ENCODE measurements around the gene BUD23. TPM values are rescaled to one million over a fixed set of nuclear protein-coding genes. Genes with fewer than 3 reads are reported as not detected.

BUD23 gene, protein sequence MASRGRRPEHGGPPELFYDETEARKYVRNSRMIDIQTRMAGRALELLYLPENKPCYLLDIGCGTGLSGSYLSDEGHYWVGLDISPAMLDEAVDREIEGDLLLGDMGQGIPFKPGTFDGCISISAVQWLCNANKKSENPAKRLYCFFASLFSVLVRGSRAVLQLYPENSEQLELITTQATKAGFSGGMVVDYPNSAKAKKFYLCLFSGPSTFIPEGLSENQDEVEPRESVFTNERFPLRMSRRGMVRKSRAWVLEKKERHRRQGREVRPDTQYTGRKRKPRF
- total RNA-seq, result 60.1 and 64.6 TPM in 2 replicates
- 49.0 and 62.1 TPM in 2 replicates for polyA plus RNA-seq
- 79.4 and 83.1 TPM in 2 replicates for polyA plus RNA-seq (2011; cell fraction: cytosol; rRNA removed)
- polyA plus RNA-seq (2011; cell fraction: nucleus; rRNA removed), result 62.8 and 64.4 TPM in 2 replicates
- polyA plus RNA-seq (2012), result 47.5 and 63.8 TPM in 2 replicates
- polyA minus RNA-seq, result 39.2 and 43.2 TPM in 2 replicates
- polyA minus RNA-seq (2011; cell fraction: cytosol; rRNA and poly(A)+ RNA removed), result 33.0 TPM
- 13.5 and 15.8 TPM in 2 replicates for polyA minus RNA-seq (2011; cell fraction: nucleus; rRNA and poly(A)+ RNA removed)
- Bru-seq, nascent RNA, result percentile 69 among the genes with signal in this experiment
- percentile 82 among the genes with signal in this experiment for BruChase-seq, experiment 1, labeled RNA remaining after a 6-hour chase
- percentile 87 among the genes with signal in this experiment for BruChase-seq, experiment 2, labeled RNA remaining after a 2-hour chase
- long read RNA-seq, transcript BUD23-215 (2 exons, 3,886 nt), result minor isoform, 13 of 268 reads
- long read RNA-seq, transcript BUD23-201 (12 exons, 1,230 nt), result major isoform, 203 of 268 reads
- long read RNA-seq, partial matches to known transcripts, result 1 of 268 reads
- long read RNA-seq, other reads (novel, unspliced or antisense), result 48 of 268 reads

DNA sequence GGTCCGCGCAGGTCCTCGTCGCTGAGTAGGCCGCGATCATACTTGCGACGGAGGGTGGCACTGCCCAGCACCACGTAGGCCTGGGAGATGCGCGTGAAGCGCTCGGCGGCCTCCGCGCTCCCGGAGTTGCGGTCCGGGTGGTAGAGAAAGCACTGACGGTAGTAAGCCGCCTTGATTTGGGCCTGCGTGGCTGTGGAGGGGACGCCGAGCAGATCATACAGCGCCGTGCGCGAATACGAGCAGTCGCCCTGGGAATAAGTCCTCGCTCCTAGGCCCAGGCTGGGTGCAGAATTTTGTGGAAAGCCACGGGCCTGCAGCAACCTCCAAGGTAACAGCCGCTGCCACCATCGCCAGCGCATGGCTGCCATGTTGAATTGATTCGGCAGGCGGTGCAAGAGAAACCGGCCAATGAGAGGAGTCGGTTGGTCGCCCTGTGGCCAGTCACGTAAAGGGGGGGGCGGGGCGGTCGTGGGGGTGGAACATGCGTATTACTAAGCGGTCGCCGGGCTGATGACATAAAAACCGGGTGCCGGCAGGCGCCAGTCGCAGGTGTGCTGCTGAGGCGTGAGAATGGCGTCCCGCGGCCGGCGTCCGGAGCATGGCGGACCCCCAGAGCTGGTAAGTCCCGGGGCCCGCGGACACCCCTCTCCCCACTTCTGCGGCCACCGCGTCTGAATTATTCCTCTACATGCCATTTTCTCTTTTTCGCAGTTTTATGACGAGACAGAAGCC lies at the start of gene BUD23, which contains the start of gene DNAJC30:
Gene BUD23, plus strand, starts transcription at position 542 of the 732 bp plus-strand sequence. Its CDS starts 29 bp downstream, at position 571.
Gene DNAJC30, minus strand, starts transcription at position 398 of the 732 bp plus-strand sequence. Its CDS starts 30 bp downstream, at position 368.
- TSS peak; percentile 52 for BruUV-seq (replicated peaks)
- peak within 1 kb of the TSS; percentile 65 to 88 (median 81) for H3K4me3 ChIP-seq (replicated peaks in 1 of 3; ENCODE audit: insufficient read depth in 1 of 3, low read depth in 1 of 3, low read length in 3 of 3)
- no peaks in the 10 kb centered on the region for H3K9me1 ChIP-seq (replicated peaks; ENCODE audit: control insufficient read depth, extremely low read depth, insufficient read depth, low read length)
- H3K27ac ChIP-seq (ENCODE audit: insufficient read depth, low read depth, low read length), result peak within 1 kb of the TSS; percentile 77
- TF ChIP-seq, protein P1, sequence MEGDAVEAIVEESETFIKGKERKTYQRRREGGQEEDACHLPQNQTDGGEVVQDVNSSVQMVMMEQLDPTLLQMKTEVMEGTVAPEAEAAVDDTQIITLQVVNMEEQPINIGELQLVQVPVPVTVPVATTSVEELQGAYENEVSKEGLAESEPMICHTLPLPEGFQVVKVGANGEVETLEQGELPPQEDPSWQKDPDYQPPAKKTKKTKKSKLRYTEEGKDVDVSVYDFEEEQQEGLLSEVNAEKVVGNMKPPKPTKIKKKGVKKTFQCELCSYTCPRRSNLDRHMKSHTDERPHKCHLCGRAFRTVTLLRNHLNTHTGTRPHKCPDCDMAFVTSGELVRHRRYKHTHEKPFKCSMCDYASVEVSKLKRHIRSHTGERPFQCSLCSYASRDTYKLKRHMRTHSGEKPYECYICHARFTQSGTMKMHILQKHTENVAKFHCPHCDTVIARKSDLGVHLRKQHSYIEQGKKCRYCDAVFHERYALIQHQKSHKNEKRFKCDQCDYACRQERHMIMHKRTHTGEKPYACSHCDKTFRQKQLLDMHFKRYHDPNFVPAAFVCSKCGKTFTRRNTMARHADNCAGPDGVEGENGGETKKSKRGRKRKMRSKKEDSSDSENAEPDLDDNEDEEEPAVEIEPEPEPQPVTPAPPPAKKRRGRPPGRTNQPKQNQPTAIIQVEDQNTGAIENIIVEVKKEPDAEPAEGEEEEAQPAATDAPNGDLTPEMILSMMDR (IDR thresholded peaks at IDR 0.05; ENCODE audit: extremely low read depth in 1 of 2, insufficient read depth in 1 of 2, low read depth in 1 of 2, low read length in 2 of 2), result no peak
- TF ChIP-seq EZH2 (IDR thresholded peaks at IDR 0.05; ENCODE audit: borderline replicate concordance, low read depth, low read length, severe bottlenecking), result no peak
- TF ChIP-seq JUN (IDR thresholded peaks at IDR 0.05; ENCODE audit: borderline replicate concordance, insufficient read depth, insufficient read length, low read depth), result no peak
- peak; percentile 93 for TF ChIP-seq POLR2A (IDR thresholded peaks at IDR 0.05; ENCODE audit: low read depth, low read length)
- TF ChIP-seq, protein P2, sequence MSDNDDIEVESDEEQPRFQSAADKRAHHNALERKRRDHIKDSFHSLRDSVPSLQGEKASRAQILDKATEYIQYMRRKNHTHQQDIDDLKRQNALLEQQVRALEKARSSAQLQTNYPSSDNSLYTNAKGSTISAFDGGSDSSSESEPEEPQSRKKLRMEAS (IDR thresholded peaks at IDR 0.05; ENCODE audit: insufficient read depth, insufficient read length), result peak; percentile 62
- no peak for TF ChIP-seq GATA2 (IDR thresholded peaks at IDR 0.05; ENCODE audit: insufficient read depth, insufficient read length, low read depth, low read length)
- TF ChIP-seq FOS (IDR thresholded peaks at IDR 0.05; ENCODE audit: borderline replicate concordance, insufficient read depth, low read length), result no peak
- peak; percentile 89 for TF ChIP-seq POLR2AphosphoS5 (IDR thresholded peaks at IDR 0.05; ENCODE audit: insufficient read depth, low read depth, low read length)
- TF ChIP-seq MYC (IDR thresholded peaks at IDR 0.05; ENCODE audit: low read depth, low read length), result no peak
- peaks cover 2 to 9% of the 10 kb centered on the region in 2 experiments for H3K36me3 ChIP-seq (ENCODE audit: control insufficient read depth in 2 of 2, extremely low read depth in 1 of 2, insufficient read depth in 2 of 2, low read length in 2 of 2)
- H3K79me2 ChIP-seq (ENCODE audit: control insufficient read depth, insufficient read depth, low read length), result peaks cover 59% of the 10 kb centered on the region
- dilution Hi-C loops (cut with MboI; ENCODE audit: extremely low pct_ligation_motif_present, low sequenced_read_pairs) (no loop called here), intact Hi-C loops (cut with micrococcal nuclease) (loop anchor here (1.0 kb wide), 1 partner anchor 35 kb away; no protein-coding TSS in a partner anchor)
- H3K4me2 ChIP-seq (ENCODE audit: insufficient read depth, low read length), result peak within 1 kb of the TSS; percentile 83
- CTCF ChIA-PET, result no interaction called here
- DNase-seq (ENCODE audit: low read depth, low spot score), result peak; percentile 94
- POLR2A ChIA-PET, result interaction anchor here (1.5 kb wide), 1 partner anchor 14 kb away, joined by 3 read pairs; no protein-coding TSS in a partner anchor
- no peaks in the 10 kb centered on the region for H4K20me1 ChIP-seq (replicated peaks; ENCODE audit: control insufficient read depth, extremely low read depth, insufficient read depth, low read length)
- peak within 1 kb of the TSS; percentile 88 for H3K9ac ChIP-seq (replicated peaks; ENCODE audit: extremely low read depth, insufficient read depth, low read length)
- no peaks in the 10 kb centered on the region for H3K9me3 ChIP-seq (replicated peaks; ENCODE audit: control insufficient read depth, insufficient read depth, low read length)
- FAIRE-seq, result peak; percentile 93
- H2AFZ ChIP-seq (ENCODE audit: low read depth, low read length), result peak within 1 kb of the TSS; percentile 73
- peaks cover 14% of the 10 kb centered on the region for H3K4me1 ChIP-seq (ENCODE audit: control insufficient read depth, extremely low read depth, insufficient read depth, low read length)
- H3K27me3 ChIP-seq (ENCODE audit: control insufficient read depth in 2 of 2, insufficient read depth in 2 of 2, low read length in 2 of 2), result no peaks in the 10 kb centered on the region

Data from endothelial cell of umbilical vein (primary cell).